Sciatic nerve (tissue), 2 donors: ENCODE results near the gene ACBD5. TPM values are rescaled to one million over a fixed set of nuclear protein-coding genes. Genes with fewer than 3 reads are reported as not detected.
"Not testable (repeated sequence)": the region's sequence is repeated elsewhere in the genome, so short reads cannot be mapped to it uniquely, and the experiment has no call there.

Experiments used
- ATAC-seq: fragments of 200-7000 bp; cut with Tn5 transposase; one replicate; pipeline ENCODE4 v1.9.1; 2020; ENCODE audit warnings: mild to moderate bottlenecking, moderate library complexity
- DNase-seq: peaks from one replicate; pipeline ENCODE4 v3.0.0-alpha.2; 2020; ENCODE audit warnings: low spot score
- intact Hi-C: fragments of 100-400 bp; cut with DNase I; formaldehyde crosslinking; loops from one replicate; pipeline ENCODE4 v1.14.2; 2022
- total RNA-seq: library from RNA; stranded (reverse); fragmentation: NEBNext Ultra II Directional; extraction: Animal tissue kit (Norgen Biotek cat#: 25700); gene quantifications from one replicate; pipeline ENCODE4 v1.2.1, GENCODE V29; 2021
- donor health status: DM: no; HTN: no; CAD: no.
- donor health status: DM: no; HTN: no; CAD: no.

The ACBD5 gene
- total RNA-seq = 31.6 TPM

DNA sequence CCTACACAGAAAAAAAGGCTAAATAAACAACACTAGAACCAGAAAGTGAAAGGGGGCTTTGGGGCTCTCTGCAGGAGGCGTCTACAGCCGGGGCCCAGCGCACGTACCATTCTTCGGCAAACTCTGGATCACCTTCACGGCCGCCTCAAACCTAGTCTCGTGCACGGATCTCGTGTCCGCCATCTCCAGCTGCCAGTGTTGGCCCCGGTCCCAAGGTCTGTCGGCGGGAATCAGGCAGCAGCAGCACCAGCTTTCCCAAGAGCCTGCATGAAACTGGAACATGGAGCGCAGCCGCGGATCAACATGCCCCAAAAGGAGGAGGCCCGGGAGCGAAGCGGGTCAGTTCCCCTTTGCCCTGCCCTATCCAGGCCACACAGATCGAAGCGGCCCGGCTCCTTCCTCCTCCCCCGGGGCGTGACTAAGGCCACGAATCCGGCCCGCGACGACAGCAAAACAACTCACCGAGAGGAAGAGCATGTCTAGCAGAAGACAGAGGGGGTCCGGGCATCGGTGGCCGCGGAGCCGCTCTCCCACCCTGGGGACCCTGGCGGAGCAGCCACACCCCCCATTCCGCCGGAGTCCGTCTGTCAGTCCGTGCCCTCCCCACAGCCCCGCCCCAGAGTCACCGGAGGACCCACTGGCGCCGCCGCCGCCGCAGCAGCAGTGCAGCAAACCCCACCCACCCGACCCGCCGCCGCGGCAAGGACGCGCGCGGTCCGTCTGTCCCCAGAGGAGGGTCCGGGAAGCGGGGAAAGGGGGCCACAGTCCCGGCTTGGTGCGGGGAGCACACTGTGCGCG lies at the start of gene ACBD5:
Gene ACBD5 (minus strand): TSS at position 586 of the 798 bp plus-strand sequence. CDS start 109 bp downstream, at position 477.
- DNase-seq = peak; percentile 89

GRCh38 chr10:27285093-27285492 lies 44.5 kb upstream of the ACBD5 start:
- no peak for DNase-seq
- intact Hi-C loops = no loop called here
- ATAC-seq = no peak

More for the DNA sequence above, at the start of gene ACBD5:
- intact Hi-C loops = no loop called here
- ATAC-seq = peak; percentile 74

- no peak for ATAC-seq
- intact Hi-C loops = no loop called here
- no peak for DNase-seq
Observed at GRCh38 chr10:27276581-27276980, 36.0 kb upstream of the ACBD5 start.

DNA sequence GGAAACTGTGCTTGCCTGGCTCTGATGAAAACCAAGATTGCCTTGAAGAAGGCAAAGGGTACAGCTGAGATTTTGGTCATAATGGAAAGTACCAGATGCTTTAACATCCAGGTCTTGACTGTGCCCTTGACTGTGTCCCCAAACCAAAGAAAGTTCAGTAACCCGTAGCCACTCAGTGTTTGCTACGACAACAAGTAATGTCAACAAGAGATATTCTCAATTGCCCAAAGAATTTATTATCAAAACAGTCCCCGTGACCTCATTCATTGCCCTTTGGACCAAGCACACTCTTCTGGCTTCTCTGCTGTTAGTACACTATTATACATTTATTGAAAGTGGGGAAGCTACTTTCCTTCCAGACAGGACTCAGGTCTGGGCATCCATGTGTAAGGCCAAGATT lies 25.4 kb upstream of the ACBD5 start:
- ATAC-seq, intact Hi-C loops, DNase-seq: not testable (repeated sequence)

DNA sequence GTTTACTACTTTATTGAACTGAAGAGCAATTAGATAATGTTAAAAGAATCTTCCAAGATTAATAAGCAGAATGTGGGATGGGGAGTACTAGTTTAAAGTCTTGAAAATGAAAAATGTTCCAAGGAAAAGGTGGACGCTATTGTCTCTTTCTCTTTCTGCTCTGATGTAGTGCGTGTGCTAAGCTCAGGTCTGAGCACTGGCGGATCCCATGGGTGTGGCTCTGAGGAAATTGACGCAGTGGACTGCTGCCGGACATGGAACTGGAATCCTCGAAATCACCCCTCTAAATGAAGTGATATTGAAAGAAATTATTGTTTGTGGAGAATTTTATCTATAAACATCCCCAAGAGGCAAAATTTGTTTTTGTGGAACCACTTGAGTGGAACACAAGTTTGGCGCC lies 22.2 kb upstream of the ACBD5 start:
- DNase-seq, intact Hi-C loops, ATAC-seq: not testable (repeated sequence)

- ATAC-seq (peak; percentile 65), DNase-seq (no peak)
- intact Hi-C loops = no loop called here
Observed at GRCh38 chr10:27258838-27259812, 18.5 kb upstream of the ACBD5 start.

GRCh38 chr10:27258492-27258837 lies 17.9 kb upstream of the ACBD5 start:
- ATAC-seq (no peak), DNase-seq (no peak)
- intact Hi-C loops = no loop called here

DNA sequence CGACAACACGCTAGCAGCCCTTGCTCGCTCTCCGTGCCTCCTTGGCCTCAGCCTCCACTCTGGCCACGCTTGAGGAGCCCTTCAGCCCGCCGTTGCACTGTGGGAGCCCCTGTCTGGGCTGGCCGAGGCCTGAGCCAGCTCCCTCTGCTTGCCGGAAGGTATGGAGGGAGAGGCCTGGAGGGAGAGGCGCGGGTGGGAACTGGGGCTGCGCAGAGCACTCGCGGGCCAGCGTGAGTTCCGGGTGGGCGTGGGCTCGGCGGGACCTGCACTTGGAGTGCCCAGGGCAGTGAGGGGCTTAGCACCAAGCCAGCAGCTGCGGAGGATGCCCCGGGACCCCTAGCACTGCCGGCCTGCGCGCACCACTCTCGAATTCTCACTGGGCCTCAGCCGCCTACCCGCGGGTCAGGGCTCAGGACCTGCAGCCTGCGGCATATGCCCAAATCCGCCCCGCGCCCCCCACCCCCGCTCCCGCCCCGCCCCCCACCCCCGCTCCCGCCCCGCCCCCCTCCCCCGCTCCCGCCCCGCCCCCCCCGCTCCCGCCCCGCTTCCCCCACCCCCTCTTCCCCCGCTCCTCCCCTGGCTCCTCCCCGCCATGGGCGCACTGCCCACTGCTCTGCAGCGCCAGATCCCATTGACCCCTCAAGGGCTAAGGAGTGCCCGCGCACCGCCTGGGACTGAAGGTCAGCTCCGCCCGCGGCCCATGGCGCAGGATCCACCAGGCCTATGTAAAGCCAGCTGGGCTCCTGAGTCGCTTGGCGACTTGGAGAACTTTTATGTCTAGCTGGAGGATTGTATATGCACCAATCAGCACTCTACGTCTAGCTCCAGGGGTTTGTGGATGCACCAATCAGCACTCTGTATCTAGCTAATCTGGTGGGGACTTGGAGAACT lies 15.9 kb upstream of the ACBD5 start:
- intact Hi-C loops = no loop called here
- ATAC-seq (no peak), DNase-seq (no peak)

GRCh38 chr10:27253576-27253975 lies 13.0 kb upstream of the ACBD5 start:
- ATAC-seq = no peak
- intact Hi-C loops = no loop called here

GRCh38 chr10:27252267-27253000 lies 11.8 kb upstream of the ACBD5 start:
- DNase-seq (peak; percentile 70), ATAC-seq (peak; percentile 98)
- intact Hi-C loops = no loop called here

More at GRCh38 chr10:27253576-27253975, 13.0 kb upstream of the ACBD5 start:
- DNase-seq = no peak

- no peak for ATAC-seq
- no peak for DNase-seq
- intact Hi-C loops = no loop called here
Observed at GRCh38 chr10:27251554-27251953, 11.0 kb upstream of the ACBD5 start.

DNA sequence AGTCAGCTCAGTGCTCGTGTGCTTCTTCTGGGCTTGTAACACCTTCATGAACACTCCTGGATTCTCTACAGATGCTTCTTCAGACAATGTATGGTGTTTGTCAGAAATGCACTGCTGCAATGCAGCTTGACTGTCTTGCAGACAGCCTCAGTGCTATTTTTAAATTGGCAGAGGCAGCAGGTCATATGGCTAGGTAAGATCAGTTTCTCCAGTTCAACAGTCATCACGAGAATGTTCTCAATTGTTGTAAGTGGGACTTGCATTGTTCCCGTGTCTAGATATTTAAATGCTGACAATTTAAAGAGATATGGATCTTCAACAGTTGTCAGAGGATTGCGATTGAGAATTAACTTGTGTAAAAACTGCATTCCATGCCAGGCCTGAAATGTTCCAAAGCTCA lies 7.6 kb upstream of the ACBD5 start:
- intact Hi-C loops = no loop called here
- ATAC-seq = no peak
- no peak for DNase-seq

- ATAC-seq = no peak
- DNase-seq = no peak
- intact Hi-C loops = no loop called here
Observed at GRCh38 chr10:27247441-27247840, 6.8 kb upstream of the ACBD5 start.

DNA sequence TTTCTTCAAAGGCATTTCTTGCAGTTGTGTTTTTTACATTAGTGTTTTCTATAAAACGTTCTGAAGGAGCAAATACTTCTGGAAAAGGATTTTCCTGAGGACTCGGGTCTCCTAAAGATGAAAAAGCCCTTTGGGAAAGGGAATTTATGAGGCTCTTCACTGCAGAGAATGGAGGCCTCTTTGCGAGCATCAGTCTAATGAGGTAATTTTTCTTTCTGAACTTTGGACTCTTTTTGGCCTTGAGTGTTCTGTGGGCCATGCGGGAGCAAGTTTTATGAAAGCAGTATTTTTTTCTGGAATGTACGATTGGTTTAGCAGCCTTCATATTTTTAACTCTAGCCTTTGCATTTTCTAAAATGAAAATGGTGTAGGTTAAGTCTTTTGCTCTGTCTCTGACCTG lies 6.4 kb upstream of the ACBD5 start:
- DNase-seq (no peak), ATAC-seq (no peak)
- intact Hi-C loops = no loop called here

GRCh38 chr10:27245836-27246235 lies 5.2 kb upstream of the ACBD5 start:
- no peak for ATAC-seq
- no peak for DNase-seq
- intact Hi-C loops = no loop called here

- ATAC-seq (no peak), DNase-seq (no peak)
- intact Hi-C loops = no loop called here
Observed at GRCh38 chr10:27244976-27245375, 4.4 kb upstream of the ACBD5 start.

DNA sequence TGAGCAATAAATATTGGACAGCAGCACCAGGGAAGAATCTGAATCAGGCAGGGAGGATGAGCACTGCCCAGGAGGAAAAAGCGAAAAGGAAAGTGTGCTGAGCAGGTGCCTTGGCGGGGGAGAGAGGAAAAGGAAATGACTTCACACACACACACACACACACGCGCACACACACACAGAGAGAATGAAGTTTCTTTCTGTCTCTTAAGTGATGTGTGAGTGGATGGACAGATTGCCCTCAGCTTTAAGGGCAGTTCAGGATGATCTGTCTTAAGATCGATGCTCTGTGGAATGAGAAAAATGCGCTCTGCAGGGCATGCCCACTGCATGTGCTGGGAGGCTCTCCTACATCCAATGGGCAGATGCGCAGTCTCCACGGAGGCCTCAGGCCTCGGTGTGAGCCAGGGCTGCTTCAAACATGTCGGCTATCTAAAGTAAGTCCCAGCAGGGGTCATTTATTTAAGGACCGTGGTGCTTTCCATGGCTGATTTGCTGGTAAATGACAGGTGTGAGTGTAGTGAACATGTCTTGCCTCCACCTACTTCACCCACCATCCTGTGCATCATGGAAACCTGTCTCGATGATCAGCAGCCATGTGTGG lies 2.5 kb upstream of the ACBD5 start:
- DNase-seq (no peak), ATAC-seq (peak; percentile 66)
- intact Hi-C loops = no loop called here

DNA sequence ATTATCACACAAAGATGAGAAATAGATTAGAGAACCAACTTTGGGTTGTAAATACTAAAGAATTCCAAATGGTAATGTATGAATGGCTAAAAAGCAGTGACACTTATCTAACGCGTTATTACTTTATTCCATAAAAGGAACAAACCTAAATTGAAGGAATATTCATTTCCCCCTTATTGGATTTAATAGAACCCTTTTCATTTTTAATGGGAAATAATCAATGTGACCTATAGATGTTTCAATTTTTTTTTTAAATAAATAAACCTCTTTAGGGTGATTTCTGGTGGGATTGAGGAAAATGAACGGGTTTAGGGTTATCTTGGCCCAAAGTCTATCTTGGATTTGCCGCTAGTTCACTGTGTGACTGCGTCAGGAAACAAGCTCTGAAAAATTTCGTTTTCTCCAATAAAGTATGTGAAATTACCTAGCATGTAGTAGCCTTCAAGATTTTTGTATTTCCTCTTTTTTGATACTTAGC lies 1.9 kb upstream of the ACBD5 start:
- intact Hi-C loops = no loop called here

More for the DNA sequence above, 1.9 kb upstream of the ACBD5 start:
- ATAC-seq = no peak
- no peak for DNase-seq
